Loucy (cell line): ENCODE results near the gene ULK1.
"Not testable (repeated sequence)": the region's sequence is repeated elsewhere in the genome, so short reads cannot be mapped to it uniquely, and the experiment has no call there.

Experiments
- H2AFZ ChIP-seq: fragments of 200-600 bp; sonication (generic); 2 replicates; pipeline ENCODE4 v1.6.0; 2016; ENCODE audit warnings: antibody characterized with exemption, mild to moderate bottlenecking, low read length, moderate library complexity
- H3F3A ChIP-seq: fragments of 200-600 bp; 2 replicates; pipeline ENCODE4 v1.6.0; 2016; ENCODE audit warnings: antibody characterized with exemption, low read depth, mild to moderate bottlenecking
- H3K27me3 ChIP-seq: fragments of 200-600 bp; sonication (generic); 2 replicates; pipeline ENCODE4 v1.6.1; 2014; ENCODE audit warnings: low read length, mild to moderate bottlenecking; ENCODE audit not compliant: insufficient read depth, poor library complexity, severe bottlenecking
- H3K36me3 ChIP-seq: fragments of 200-600 bp; sonication (generic); 2 replicates; pipeline ENCODE4 v1.6.1; 2016; ENCODE audit warnings: low read length; ENCODE audit not compliant: insufficient read depth
- H3K4me1 ChIP-seq: fragments of 200-600 bp; sonication (generic); 2 replicates; pipeline ENCODE4 v1.5.1; 2014; ENCODE audit warnings: low read length, mild to moderate bottlenecking; ENCODE audit not compliant: insufficient read depth, poor library complexity, severe bottlenecking
- H3K4me2 ChIP-seq: fragments of 200-600 bp; sonication (generic); 2 replicates; pipeline ENCODE4 v1.6.0; 2014; ENCODE audit warnings: antibody characterized with exemption, low read length, low read depth, mild to moderate bottlenecking; ENCODE audit not compliant: poor library complexity, severe bottlenecking
- H3K4me3 ChIP-seq: fragments of 200-600 bp; sonication (generic); 2 replicates; pipeline ENCODE4 v1.5.1; 2014; ENCODE audit warnings: low read length, mild to moderate bottlenecking, mixed read lengths; ENCODE audit not compliant: poor library complexity, severe bottlenecking
- H3K79me2 ChIP-seq: fragments of 200-600 bp; sonication (generic); 2 replicates; pipeline ENCODE4 v1.6.1; 2014; ENCODE audit warnings: low read length; ENCODE audit not compliant: insufficient read depth
- H3K9ac ChIP-seq: fragments of 200-600 bp; sonication (generic); 2 replicates; pipeline ENCODE4 v1.6.0; 2014; ENCODE audit warnings: mild to moderate bottlenecking, low read depth, low read length, moderate library complexity; ENCODE audit not compliant: poor library complexity, severe bottlenecking
- H3K9me2 ChIP-seq: fragments of 200-600 bp; sonication (generic); replicated peaks from 2 replicates; pipeline ENCODE4 v1.6.1; 2016; ENCODE audit warnings: low read depth, low read length, mixed read lengths
- H3K9me3 ChIP-seq: fragments of 200-600 bp; sonication (generic); 2 replicates; pipeline ENCODE4 v1.6.1; 2014; ENCODE audit warnings: mild to moderate bottlenecking, antibody characterized with exemption, low read length, low read depth; ENCODE audit not compliant: insufficient read depth
- H4K20me1 ChIP-seq: fragments of 200-600 bp; sonication (generic); 2 replicates; pipeline ENCODE4 v1.6.0; 2014; ENCODE audit warnings: antibody characterized with exemption, low read length, mild to moderate bottlenecking; ENCODE audit not compliant: insufficient read depth, poor library complexity, severe bottlenecking
- EZH2phosphoT487 ChIP-seq: fragments of 200-600 bp; IDR thresholded peaks from 2 replicates; pipeline ENCODE4 v1.6.1; 2018; ENCODE audit warnings: antibody characterized with exemption, mild to moderate bottlenecking, moderate library complexity, borderline replicate concordance
- TF ChIP-seq, protein P1 (sequence below): fragments of 200-600 bp; sonication (generic); conservative IDR thresholded peaks from 2 replicates; pipeline ENCODE4 v1.5.1; 2014; ENCODE audit warnings: mild to moderate bottlenecking, antibody characterized with exemption, low read length

The ULK1 gene

DNA sequence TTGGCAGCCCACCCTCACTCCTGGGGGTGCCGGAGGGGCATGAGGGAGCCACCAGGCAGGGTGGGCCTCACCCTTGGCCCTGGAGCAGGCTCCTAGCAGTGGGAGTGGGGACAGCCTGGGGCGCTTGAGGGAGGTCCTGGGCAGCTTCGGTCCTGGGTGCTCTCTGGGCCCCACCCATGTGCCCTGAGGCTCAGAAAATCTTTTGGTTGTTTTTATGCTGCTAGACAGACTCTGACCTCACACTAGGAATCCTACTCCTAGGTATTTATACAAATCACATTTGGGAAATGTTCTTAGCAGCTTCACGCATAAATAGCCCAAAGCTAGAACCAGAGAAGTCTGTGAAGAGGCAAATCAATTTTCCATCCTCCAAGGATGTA is 10.9 kb upstream of the ULK1 start:
- H4K20me1 ChIP-seq = no peaks in the 10 kb centered on the region
- H3K9me3 ChIP-seq = peaks cover 5% of the 10 kb centered on the region; the same call in 1 of the 2 replicates
- no peak overlapping the region for H3K9ac ChIP-seq
- H3K4me1 ChIP-seq = no peaks in the 10 kb centered on the region
- H3K79me2 ChIP-seq = no peaks in the 10 kb centered on the region
- TF ChIP-seq, protein P1, sequence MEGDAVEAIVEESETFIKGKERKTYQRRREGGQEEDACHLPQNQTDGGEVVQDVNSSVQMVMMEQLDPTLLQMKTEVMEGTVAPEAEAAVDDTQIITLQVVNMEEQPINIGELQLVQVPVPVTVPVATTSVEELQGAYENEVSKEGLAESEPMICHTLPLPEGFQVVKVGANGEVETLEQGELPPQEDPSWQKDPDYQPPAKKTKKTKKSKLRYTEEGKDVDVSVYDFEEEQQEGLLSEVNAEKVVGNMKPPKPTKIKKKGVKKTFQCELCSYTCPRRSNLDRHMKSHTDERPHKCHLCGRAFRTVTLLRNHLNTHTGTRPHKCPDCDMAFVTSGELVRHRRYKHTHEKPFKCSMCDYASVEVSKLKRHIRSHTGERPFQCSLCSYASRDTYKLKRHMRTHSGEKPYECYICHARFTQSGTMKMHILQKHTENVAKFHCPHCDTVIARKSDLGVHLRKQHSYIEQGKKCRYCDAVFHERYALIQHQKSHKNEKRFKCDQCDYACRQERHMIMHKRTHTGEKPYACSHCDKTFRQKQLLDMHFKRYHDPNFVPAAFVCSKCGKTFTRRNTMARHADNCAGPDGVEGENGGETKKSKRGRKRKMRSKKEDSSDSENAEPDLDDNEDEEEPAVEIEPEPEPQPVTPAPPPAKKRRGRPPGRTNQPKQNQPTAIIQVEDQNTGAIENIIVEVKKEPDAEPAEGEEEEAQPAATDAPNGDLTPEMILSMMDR = no peak
- no peak for TF ChIP-seq EZH2phosphoT487
- no peaks in the 10 kb centered on the region for H3K27me3 ChIP-seq
- no peaks in the 10 kb centered on the region for H3K9me2 ChIP-seq
- no peak overlapping the region for H2AFZ ChIP-seq
- H3F3A ChIP-seq = no peaks in the 10 kb centered on the region
- H3K4me2 ChIP-seq = no peak overlapping the region
- H3K4me3 ChIP-seq = no peak overlapping the region
- no peaks in the 10 kb centered on the region for H3K36me3 ChIP-seq

DNA sequence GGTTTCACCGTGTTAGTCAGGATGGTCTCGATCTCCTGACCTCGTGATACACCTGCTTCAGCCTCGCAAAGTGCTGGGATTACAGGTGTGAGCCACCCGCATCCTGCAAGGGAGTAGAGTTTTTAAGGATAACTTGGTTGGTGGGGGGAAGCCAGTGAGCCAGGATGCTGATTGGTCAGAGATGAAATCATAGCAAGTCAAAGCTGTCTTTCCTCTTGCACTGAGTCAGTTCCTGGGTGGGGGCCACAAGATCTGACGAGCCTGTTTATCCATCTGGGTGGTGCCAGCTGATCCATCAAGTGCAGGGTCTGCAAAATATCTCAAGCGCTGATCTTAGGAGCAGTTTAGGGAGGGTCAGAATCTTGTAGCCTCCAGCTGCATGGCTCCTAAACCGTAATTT is 9.3 kb upstream of the ULK1 start:
- H3K27me3 ChIP-seq, H3K36me3 ChIP-seq, H2AFZ ChIP-seq, H3K9me2 ChIP-seq, H3K79me2 ChIP-seq, H4K20me1 ChIP-seq, H3K4me3 ChIP-seq, H3K9ac ChIP-seq, H3F3A ChIP-seq, H3K9me3 ChIP-seq, H3K4me1 ChIP-seq, H3K4me2 ChIP-seq: not testable (repeated sequence)

DNA sequence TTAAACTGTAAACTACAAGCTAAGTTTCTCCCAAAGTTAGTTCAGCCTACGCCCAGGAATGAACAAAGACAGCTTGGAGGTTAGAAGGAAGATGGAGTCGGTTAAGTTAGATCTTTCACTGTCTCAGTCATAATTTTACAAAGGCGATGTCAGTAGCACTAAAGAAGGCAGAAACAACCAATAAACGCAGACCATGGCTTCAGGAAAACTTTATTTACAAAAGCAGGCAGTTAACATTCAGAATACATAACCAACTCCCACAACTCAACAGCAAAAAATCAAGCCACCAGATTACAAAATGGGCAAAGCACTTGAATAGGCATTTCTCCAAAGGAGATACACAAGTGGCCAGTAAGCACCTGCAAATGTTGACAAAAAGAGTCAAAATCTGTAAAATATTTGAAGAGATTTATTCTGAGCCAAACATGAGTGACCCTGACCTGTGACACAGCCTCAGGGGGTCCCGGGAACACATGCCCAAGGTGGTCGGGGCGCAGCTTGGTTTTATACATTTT is 8.8 kb upstream of the ULK1 start:
- Histone ChIP-seq H3K4me1 (no peaks in the 10 kb centered on the region), H3K9me3 (peaks cover 5% of the 10 kb centered on the region; the same call in 1 of the 2 replicates), H3K79me2 (no peaks in the 10 kb centered on the region), H3K27me3 (no peaks in the 10 kb centered on the region), H3K9ac (no peak overlapping the region), H2AFZ (no peak overlapping the region), H3K4me3 (no peak overlapping the region), H4K20me1 (no peaks in the 10 kb centered on the region), H3K4me2 (no peak overlapping the region), H3K9me2 (no peaks in the 10 kb centered on the region), H3K36me3 (no peaks in the 10 kb centered on the region), H3F3A (no peaks in the 10 kb centered on the region)
- TF ChIP-seq EZH2phosphoT487 = no peak
- TF ChIP-seq, protein P1 = no peak

DNA sequence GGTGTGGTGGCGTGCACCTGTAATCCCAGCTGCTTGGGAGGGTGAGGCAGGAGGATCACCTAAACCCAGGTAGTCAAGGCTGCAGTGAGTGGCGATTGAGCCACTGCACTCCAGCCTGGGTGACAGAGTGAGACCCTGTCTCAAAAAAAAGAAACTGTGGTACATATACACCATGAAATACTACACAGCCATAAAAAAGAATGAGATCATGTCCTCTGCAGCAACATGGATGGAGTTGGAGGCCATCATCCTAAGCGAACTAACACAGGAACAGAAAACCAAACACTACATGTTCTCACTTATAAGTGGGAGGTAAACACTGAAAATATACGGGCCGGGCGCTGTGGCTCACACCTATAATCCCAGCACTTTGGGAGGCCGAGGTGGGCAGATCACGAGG is 2.7 kb upstream of the ULK1 start:
- not testable (repeated sequence) for H3K4me2 ChIP-seq, H3F3A ChIP-seq, H3K9me2 ChIP-seq, H2AFZ ChIP-seq, H3K27me3 ChIP-seq, H3K9ac ChIP-seq, H3K4me3 ChIP-seq, H3K36me3 ChIP-seq, H3K9me3 ChIP-seq
- H4K20me1 ChIP-seq = peaks cover 16% of the 10 kb centered on the region
- peaks cover 15% of the 10 kb centered on the region for H3K4me1 ChIP-seq
- peaks cover 19% of the 10 kb centered on the region for H3K79me2 ChIP-seq
